GM20000 (cell line): ENCODE measurements around the gene LDAF1.
"Not testable (repeated sequence)": the region's sequence is repeated elsewhere in the genome, so short reads cannot be mapped to it uniquely, and the experiment has no call there.

Experiments used
- DNase-seq: peaks from one replicate; pipeline ENCODE4 v3.0.0; 2012; ENCODE audit warnings: low spot score
- CTCF ChIP-seq: IDR thresholded peaks from 2 replicates; pipeline ENCODE4 v1.5.1; 2012; ENCODE audit warnings: mild to moderate bottlenecking, control low read depth; ENCODE audit errors: extremely low read depth, missing control alignments

Gene LDAF1

GRCh38 chr16:21164521-21165168 lies 6.2 kb downstream of the LDAF1 start:
- no peak for TF ChIP-seq CTCF
- no peak for DNase-seq

- no peak for TF ChIP-seq CTCF
- no peak for DNase-seq
Observed at GRCh38 chr16:21166561-21166961, 8.1 kb downstream of the LDAF1 start.

GRCh38 chr16:21167360-21167759 lies 8.9 kb downstream of the LDAF1 start:
- DNase-seq = no peak
- TF ChIP-seq CTCF = no peak

- no peak for TF ChIP-seq CTCF
- DNase-seq = no peak
Observed at GRCh38 chr16:21167929-21168602, 9.6 kb downstream of the LDAF1 start.

- TF ChIP-seq CTCF = no peak
- DNase-seq = no peak
Observed at GRCh38 chr16:21169249-21169981, 10.9 kb downstream of the LDAF1 start.

GRCh38 chr16:21170116-21170515 lies 11.6 kb downstream of the LDAF1 start:
- DNase-seq = not testable (repeated sequence)

GRCh38 chr16:21172650-21173049 lies 14.2 kb downstream of the LDAF1 start:
- TF ChIP-seq CTCF = no peak
- no peak for DNase-seq
